Omental fat pad (tissue), 4 donors: ENCODE data around the gene ACHE. TPM values are rescaled to one million over a fixed set of nuclear protein-coding genes. Genes with fewer than 3 reads are reported as not detected.

Experiments used
- ATAC-seq: fragments of 150-250 bp; one replicate; pipeline ENCODE4 v1.9.1; 2016; ENCODE audit warnings: mild to moderate bottlenecking, moderate library complexity; ENCODE audit not compliant: low FRiP score
- DNase-seq: peaks from one replicate; pipeline ENCODE4 v3.0.0-alpha.2; 2019; ENCODE audit warnings: low spot score
- total RNA-seq, 4 donors: library from RNA; depleted of rRNA; stranded (reverse); fragments of >200 nt; gene quantifications; one replicate each; pipeline ENCODE4 v1.1.0, GENCODE V29; 2016
- TF ChIP-seq, protein P1 (sequence below), 3 donors: fragments of 450-650 bp; IDR thresholded peaks; one replicate each; pipeline ENCODE4 v1.5.1; 2016 to 2017; ENCODE audit warnings: antibody characterized with exemption in 3 of 3, mild to moderate bottlenecking in 3 of 3, moderate library complexity in 2 of 3

The ACHE gene
- total RNA-seq, 4 donors from 2014 or later = 0.50 to 0.96 (median 0.73) TPM

DNA sequence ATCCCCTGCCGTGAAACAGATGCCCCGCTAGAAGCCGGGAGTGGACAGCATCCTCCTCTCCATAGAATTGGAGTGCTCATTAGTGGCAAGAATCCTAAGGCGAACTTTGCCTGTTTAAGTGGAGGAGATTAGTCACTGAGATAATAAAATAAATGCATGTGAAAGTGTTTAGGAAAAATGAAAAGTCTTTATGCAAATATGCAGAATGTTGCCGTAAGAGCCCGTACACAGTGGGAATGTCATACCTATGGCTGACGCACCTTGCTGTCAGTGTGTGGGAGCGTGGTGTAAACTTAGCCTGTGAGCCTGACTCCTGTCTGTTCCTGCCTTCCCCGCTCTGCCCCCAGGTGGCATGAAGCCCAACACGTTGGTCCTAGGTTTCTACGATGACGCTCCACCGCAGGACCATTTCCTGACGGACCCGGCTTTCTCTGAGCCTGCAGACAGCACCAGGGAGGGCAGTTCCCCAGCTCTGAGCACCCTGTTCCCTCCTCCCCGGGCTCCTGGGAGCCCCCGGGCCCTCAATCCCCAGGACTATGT lies 30.2 kb downstream of the ACHE start:
- TF ChIP-seq, protein P1, sequence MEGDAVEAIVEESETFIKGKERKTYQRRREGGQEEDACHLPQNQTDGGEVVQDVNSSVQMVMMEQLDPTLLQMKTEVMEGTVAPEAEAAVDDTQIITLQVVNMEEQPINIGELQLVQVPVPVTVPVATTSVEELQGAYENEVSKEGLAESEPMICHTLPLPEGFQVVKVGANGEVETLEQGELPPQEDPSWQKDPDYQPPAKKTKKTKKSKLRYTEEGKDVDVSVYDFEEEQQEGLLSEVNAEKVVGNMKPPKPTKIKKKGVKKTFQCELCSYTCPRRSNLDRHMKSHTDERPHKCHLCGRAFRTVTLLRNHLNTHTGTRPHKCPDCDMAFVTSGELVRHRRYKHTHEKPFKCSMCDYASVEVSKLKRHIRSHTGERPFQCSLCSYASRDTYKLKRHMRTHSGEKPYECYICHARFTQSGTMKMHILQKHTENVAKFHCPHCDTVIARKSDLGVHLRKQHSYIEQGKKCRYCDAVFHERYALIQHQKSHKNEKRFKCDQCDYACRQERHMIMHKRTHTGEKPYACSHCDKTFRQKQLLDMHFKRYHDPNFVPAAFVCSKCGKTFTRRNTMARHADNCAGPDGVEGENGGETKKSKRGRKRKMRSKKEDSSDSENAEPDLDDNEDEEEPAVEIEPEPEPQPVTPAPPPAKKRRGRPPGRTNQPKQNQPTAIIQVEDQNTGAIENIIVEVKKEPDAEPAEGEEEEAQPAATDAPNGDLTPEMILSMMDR (IDR thresholded peaks at IDR 0.05) = no peak
- DNase-seq (peak; percentile 46), ATAC-seq (peak; percentile 65)

DNA sequence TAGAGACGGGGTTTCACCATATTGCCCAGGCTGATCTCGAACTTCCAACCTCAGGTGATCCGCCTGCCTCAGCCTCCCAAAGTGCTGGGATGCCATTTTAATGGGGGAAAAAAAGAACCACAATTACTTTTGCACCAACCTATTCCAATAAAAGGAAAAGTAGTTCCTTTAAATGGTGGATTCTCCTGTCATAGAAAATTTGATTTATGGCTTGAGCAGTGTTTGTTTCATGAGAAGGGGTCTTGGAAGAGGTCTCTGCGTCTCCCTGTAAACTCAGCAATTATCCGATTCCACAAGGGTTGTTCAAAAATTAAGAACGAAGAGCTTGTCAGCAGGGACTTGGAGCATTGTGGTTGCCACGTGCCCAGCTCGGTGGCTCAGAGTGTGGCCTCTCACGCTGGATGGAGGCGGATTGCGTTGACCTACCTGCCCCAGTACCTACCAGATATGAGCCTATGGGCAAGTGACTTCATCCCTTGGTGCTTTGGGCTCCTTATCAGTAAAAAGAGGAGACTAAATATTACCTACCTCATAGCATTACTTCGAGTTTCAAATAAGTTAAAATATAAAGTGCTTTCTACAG lies 31.3 kb downstream of the ACHE start:
- TF ChIP-seq, protein P1 (IDR thresholded peaks at IDR 0.05) = no peak
- DNase-seq (no peak), ATAC-seq (no peak)

DNA sequence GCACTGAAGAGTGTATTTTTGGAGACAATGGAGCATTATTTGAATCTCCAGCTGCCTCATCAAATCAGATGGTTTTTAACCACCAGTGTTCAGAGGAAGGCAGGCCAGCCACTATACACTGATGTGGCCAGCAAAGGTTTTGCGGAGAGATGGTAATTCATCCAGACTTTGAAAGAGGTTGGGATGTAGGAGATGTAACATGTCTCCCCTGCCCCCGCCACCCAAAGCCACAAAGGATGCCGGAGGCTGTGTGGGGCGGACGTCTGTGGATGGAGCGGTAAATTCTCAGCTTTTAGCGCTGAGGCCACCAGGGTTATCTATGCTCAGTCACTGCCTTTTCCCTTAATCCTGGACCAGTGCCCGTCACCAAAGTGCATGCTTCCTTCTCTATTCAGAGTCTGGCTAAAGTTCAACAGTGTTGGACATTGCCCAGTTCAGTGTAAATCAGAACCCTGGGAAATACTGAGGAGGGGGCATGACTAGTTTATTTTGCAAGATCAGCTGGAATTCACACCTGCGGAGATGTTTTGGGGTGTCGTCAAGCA lies 32.2 kb downstream of the ACHE start:
- DNase-seq = no peak
- TF ChIP-seq, protein P1 (IDR thresholded peaks at IDR 0.05) = no peak
- no peak for ATAC-seq

DNA sequence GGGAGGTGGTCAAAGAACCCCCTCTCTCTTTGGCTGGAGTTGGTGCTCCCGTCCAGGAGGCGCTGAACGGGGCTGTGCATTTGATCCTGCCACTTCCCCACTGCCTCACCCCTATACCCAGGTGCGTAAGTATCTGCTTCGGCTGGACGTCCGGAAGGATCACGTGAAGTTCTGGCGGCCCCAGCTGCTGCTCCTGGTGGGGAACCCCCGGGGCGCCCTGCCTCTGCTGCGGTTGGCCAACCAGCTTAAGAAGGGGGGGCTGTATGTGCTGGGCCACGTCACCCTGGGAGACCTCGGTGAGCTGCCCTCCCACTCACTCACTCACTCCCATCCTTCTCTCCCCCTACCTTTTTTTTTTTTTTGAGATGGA lies 34.1 kb downstream of the ACHE start:
- ATAC-seq (no peak), DNase-seq (no peak)
- TF ChIP-seq, protein P1 (IDR thresholded peaks at IDR 0.05) = no peak

DNA sequence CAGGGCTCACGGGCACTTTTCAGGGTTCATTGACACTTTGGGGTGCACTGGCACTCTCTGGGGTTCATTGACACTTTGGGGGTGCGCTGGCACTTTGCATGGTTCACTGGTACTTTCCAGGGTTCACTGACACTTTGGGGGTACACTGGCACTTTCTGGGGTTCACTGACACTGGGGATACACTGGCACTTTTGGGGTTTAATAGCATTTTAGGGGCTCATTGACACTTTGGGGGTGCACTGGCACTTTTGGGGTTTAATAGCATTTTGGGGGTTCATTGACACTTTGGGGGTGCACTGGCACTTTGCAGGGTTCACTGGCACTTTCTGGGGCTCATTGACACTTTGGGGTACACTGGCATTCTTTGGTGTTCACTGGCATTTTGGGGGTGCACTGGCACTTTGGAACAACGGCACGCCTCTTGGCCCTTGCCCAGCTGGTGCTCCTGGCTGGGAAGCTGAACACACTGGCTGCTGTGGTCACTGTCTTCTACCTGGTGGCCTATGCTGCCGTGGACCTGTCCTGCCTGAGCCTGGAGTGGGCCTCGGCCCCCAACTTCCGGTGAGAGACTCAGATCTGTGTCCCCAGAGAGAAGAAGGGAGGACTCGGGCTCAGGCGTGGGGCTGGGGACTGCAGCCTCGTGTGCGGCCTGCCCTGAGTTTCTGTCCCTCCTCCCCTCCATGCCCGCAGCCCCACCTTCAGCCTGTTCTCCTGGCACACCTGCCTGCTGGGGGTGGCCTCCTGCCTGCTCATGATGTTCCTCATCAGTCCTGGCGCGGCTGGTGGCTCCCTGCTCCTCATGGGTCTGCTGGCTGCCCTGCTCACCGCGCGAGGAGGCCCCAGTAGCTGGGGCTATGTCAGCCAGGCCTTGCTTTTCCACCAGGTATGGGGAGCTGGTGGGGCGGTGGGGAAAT lies 34.7 kb downstream of the ACHE start:
- ATAC-seq (no peak), DNase-seq (no peak)
- TF ChIP-seq, protein P1 (IDR thresholded peaks at IDR 0.05) = no peak

DNA sequence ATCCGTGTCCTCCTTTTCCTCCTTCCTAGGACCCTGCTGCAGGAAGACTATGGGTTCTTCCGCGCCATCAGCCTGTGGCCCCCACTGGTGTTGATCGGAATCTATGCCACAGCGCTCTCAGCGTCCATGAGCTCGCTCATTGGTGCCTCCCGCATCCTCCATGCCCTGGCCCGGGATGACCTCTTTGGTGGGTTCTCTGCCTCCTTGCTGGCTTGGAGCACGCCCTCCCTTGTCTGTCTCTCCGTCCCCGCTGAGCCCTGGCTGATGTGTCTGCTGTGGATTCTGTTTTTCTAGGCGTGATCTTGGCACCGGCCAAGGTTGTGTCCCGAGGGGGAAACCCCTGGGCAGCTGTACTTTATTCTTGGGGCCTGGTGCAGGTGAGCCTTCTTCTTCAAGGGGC lies 35.8 kb downstream of the ACHE start:
- TF ChIP-seq, protein P1 (IDR thresholded peaks at IDR 0.05) = no peak
- ATAC-seq = no peak
- DNase-seq = no peak
